Muscle layer of duodenum (tissue), 2 donors: Measurements from ENCODE around the gene BEND3.
"Not testable (repeated sequence)": the region's sequence is repeated elsewhere in the genome, so short reads cannot be mapped to it uniquely, and the experiment has no call there.

ENCODE experiments used
- H3K27ac ChIP-seq: one replicate; pipeline ENCODE4 v1.7.0; 2013; ENCODE audit warnings: mild to moderate bottlenecking, low read length
- H3K27me3 ChIP-seq: one replicate; pipeline ENCODE4 v1.7.0; 2013; ENCODE audit warnings: low read depth, mild to moderate bottlenecking, control low read depth, low read length
- H3K36me3 ChIP-seq, 2 donors: one replicate each; pipeline ENCODE4 v1.7.0; 2013; ENCODE audit warnings: low read length in 2 of 2, control low read depth in 1 of 2, mild to moderate bottlenecking in 1 of 2; ENCODE audit not compliant: insufficient read depth in 2 of 2, control insufficient read depth in 1 of 2
- H3K4me1 ChIP-seq, 2 donors: one replicate each; pipeline ENCODE4 v1.7.0; 2013; ENCODE audit warnings: low read length in 2 of 2, mild to moderate bottlenecking in 2 of 2, control low read depth in 1 of 2, moderate library complexity in 1 of 2; ENCODE audit not compliant: insufficient read depth in 2 of 2, control insufficient read depth in 1 of 2
- H3K4me3 ChIP-seq, 2 donors: one replicate each; pipeline ENCODE4 v1.7.0; 2013; ENCODE audit warnings: low read length in 2 of 2, low read depth in 1 of 2, mild to moderate bottlenecking in 1 of 2
- H3K9me3 ChIP-seq, 2 donors: one replicate each; pipeline ENCODE4 v1.7.0; 2013; ENCODE audit warnings: low read length in 2 of 2, control low read depth in 1 of 2, mild to moderate bottlenecking in 1 of 2; ENCODE audit not compliant: control insufficient read depth in 1 of 2
- donor health status: healthy.

The BEND3 gene

GRCh38 chr6:107114926-107115694 lies at the start of gene BEND3:
Gene BEND3 (minus strand): TSS chr6:107115515. CDS start chr6:107099285, 16,230 bp downstream.
- Histone ChIP-seq H3K27ac (peak within 1 kb of the TSS; percentile 67), H3K4me3 (peak within 1 kb of the TSS; percentile 78 to 83), H3K4me1 (peaks cover 4 to 21% of the 10 kb centered on the region in 2 donors), H3K36me3 (no peaks in the 10 kb centered on the region), H3K27me3 (no peaks in the 10 kb centered on the region), H3K9me3 (no peaks in the 10 kb centered on the region)

GRCh38 chr6:107164299-107164698 lies 49.0 kb upstream of the BEND3 start:
- H3K27me3 ChIP-seq, H3K4me1 ChIP-seq, H3K27ac ChIP-seq, H3K4me3 ChIP-seq, H3K9me3 ChIP-seq, H3K36me3 ChIP-seq: not testable (repeated sequence)

- no peak overlapping the region for H3K27ac ChIP-seq
- no peak overlapping the region for H3K4me3 ChIP-seq
- H3K4me1 ChIP-seq: no peaks in the 10 kb centered on the region
- no peaks in the 10 kb centered on the region for H3K27me3 ChIP-seq
- H3K36me3 ChIP-seq: no peaks in the 10 kb centered on the region
- no peaks in the 10 kb centered on the region for H3K9me3 ChIP-seq
Observed at GRCh38 chr6:107161521-107161920, 46.2 kb upstream of the BEND3 start.

- H3K4me3 ChIP-seq: no peak overlapping the region
- no peaks in the 10 kb centered on the region for H3K27me3 ChIP-seq
- no peaks in the 10 kb centered on the region for H3K9me3 ChIP-seq
- H3K36me3 ChIP-seq: no peaks in the 10 kb centered on the region
- no peak overlapping the region for H3K27ac ChIP-seq
- no peaks in the 10 kb centered on the region for H3K4me1 ChIP-seq
Observed at GRCh38 chr6:107156617-107157016, 41.3 kb upstream of the BEND3 start.

GRCh38 chr6:107154801-107155160 lies 39.5 kb upstream of the BEND3 start:
- H3K4me1 ChIP-seq: no peaks in the 10 kb centered on the region
- H3K36me3 ChIP-seq: no peaks in the 10 kb centered on the region
- no peak overlapping the region for H3K4me3 ChIP-seq
- H3K27ac ChIP-seq: no peak overlapping the region
- no peaks in the 10 kb centered on the region for H3K27me3 ChIP-seq
- H3K9me3 ChIP-seq: no peaks in the 10 kb centered on the region

GRCh38 chr6:107154131-107154800 lies 39.0 kb upstream of the BEND3 start:
- no peaks in the 10 kb centered on the region for H3K9me3 ChIP-seq
- H3K27ac ChIP-seq: no peak overlapping the region
- no peaks in the 10 kb centered on the region for H3K36me3 ChIP-seq
- H3K27me3 ChIP-seq: no peaks in the 10 kb centered on the region
- no peak overlapping the region for H3K4me3 ChIP-seq
- H3K4me1 ChIP-seq: no peaks in the 10 kb centered on the region

- Histone ChIP-seq H3K27ac (no peak overlapping the region), H3K9me3 (no peaks in the 10 kb centered on the region), H3K4me3 (no peak overlapping the region), H3K27me3 (no peaks in the 10 kb centered on the region), H3K36me3 (no peaks in the 10 kb centered on the region), H3K4me1 (no peaks in the 10 kb centered on the region)
Observed at GRCh38 chr6:107152638-107153430, 37.5 kb upstream of the BEND3 start.

- H3K4me1 ChIP-seq: no peaks in the 10 kb centered on the region
- no peak overlapping the region for H3K27ac ChIP-seq
- H3K27me3 ChIP-seq: no peaks in the 10 kb centered on the region
- H3K9me3 ChIP-seq: no peaks in the 10 kb centered on the region
- no peak overlapping the region for H3K4me3 ChIP-seq
- H3K36me3 ChIP-seq: no peaks in the 10 kb centered on the region
Observed at GRCh38 chr6:107144666-107145065, 29.4 kb upstream of the BEND3 start.

- Histone ChIP-seq H3K4me3 (no peak overlapping the region), H3K9me3 (no peaks in the 10 kb centered on the region), H3K27me3 (no peaks in the 10 kb centered on the region), H3K4me1 (no peaks in the 10 kb centered on the region), H3K36me3 (no peaks in the 10 kb centered on the region), H3K27ac (no peak overlapping the region)
Observed at GRCh38 chr6:107144014-107144413, 28.7 kb upstream of the BEND3 start.

- Histone ChIP-seq H3K27me3 (no peaks in the 10 kb centered on the region), H3K9me3 (no peaks in the 10 kb centered on the region), H3K36me3 (no peaks in the 10 kb centered on the region), H3K27ac (no peak overlapping the region), H3K4me1 (no peaks in the 10 kb centered on the region), H3K4me3 (no peak overlapping the region)
Observed at GRCh38 chr6:107140581-107140980, 25.3 kb upstream of the BEND3 start.

GRCh38 chr6:107136324-107136723 lies 21.0 kb upstream of the BEND3 start:
- not testable (repeated sequence) for H3K27ac ChIP-seq, H3K9me3 ChIP-seq, H3K27me3 ChIP-seq, H3K4me1 ChIP-seq, H3K36me3 ChIP-seq, H3K4me3 ChIP-seq
